Epidermal melanocyte (primary cell): Measurements from ENCODE around the gene CYP24A1.

Experiments
- DNase-seq: peaks from one replicate; pipeline ENCODE4 v3.0.0; 2011; ENCODE audit warnings: low spot score; ENCODE audit not compliant: insufficient read length

Gene CYP24A1

GRCh38 chr20:54115172-54115854, 58.5 kb downstream of the CYP24A1 start:
- DNase-seq: no peak

GRCh38 chr20:54114109-54114508, 59.7 kb downstream of the CYP24A1 start:
- DNase-seq: no peak

DNA sequence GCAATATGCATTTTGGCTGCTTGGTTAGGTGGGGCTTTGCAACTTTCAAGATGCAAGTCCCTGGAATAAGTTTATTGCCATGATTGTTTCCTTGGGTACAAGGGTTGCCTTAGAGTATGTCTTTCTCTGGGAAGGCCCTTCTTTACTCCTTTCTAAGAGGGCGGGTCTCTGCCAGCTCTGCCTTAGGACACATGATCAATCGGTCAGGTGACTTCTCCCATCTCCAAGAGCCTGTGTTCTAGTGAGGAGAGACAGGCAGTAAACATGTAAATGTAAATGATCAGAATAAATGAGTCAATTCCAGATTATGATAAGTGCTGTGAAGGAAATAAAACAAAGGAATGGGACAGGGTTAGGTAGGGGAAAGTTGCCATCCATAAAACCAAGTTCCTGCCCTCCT, 60.2 kb downstream of the CYP24A1 start:
- no peak for DNase-seq

DNA sequence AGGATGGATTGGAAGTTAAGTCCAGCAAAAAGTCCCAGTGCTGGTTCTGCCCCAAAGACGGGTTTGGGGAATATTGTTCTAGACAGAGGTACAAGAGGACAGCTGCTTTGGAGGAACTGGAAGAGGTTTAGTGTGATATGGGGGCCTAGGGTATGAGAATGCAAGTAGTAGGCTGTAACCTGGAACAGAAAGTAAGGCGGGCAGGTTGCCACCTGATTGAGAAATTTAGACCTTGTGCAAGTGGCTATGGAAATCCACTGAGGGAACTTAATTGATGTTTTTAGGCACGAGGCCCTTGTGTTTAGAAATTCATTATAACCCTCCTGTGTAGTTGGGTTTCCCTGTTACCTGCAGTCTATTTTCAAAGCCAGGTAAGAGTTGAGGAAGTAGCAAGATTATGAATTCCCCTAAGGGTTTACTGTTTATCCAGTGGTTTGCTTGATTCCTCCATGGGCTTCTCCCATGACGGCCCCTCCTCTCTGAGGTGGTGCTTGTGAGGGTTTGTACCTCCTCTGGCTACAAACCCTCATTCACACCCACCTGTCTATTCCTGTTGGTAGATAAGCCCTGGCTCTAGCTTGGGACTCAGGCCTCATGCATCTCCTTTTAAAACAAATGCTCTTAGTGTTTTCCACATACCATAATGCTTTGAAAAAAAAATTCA, 61.4 kb downstream of the CYP24A1 start:
- DNase-seq: no peak

- DNase-seq: no peak
Measured at GRCh38 chr20:54111460-54111859, 62.3 kb downstream of the CYP24A1 start.

DNA sequence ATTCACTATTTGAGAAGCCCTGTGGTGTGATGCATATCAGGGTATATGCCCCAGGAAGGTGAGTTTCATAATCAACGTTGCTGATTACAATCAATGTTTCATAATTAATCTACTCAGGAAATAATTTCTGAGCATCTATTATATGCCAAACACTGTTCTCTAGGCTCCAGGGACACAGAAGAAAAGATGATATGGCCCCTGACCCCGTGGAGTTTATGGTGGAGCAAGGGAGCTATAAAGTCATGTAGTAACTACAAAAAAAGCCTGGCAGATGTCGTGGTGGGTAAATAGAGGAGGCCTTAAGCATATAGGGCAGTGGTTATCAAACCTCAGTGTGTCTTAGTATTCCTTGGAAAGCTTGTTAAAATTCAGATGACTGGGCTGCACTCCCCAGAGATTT, 63.3 kb downstream of the CYP24A1 start:
- DNase-seq: no peak

- DNase-seq: no peak
Measured at GRCh38 chr20:54110041-54110440, 63.7 kb downstream of the CYP24A1 start.

DNA sequence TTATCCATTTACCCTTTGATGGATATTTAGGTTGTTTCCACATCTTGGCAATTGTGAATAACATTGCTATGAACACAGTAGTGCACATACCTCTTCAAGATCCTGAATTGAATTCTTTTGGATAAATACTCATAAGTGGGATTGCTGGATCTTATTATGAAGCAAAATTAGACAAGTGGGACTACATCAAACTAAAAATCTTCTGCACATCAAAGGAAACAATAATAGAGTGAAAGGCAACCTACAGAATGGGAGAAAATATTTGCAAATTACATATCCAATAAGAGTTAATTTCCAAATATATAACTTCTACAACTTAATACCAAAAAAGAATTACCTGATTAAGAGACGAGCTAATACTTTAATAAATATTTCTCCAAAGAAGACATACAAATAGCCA, 65.0 kb downstream of the CYP24A1 start:
- no peak for DNase-seq

- DNase-seq: no peak
Measured at GRCh38 chr20:54108326-54108642, 65.5 kb downstream of the CYP24A1 start.

- no peak for DNase-seq
Measured at GRCh38 chr20:54107600-54108325, 66.0 kb downstream of the CYP24A1 start.

DNA sequence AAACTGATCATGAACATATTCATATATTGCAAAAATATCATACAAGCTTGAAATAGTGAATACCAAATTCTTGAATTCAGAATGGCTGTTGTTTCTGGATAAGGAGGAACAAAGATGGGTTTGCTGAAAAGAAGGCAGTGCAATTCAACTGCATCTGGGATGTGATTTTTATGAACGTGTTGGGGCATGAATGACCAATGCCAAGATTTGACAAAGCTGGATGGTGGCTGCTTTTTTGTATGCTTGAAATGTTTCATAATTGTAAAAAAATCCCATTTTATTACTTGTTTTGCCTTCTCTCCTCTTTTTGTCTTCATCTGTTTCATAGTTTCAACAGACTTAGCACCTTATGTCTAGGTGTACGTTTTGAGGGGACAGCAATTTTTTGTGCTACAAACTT, 66.6 kb downstream of the CYP24A1 start:
- no peak for DNase-seq

DNA sequence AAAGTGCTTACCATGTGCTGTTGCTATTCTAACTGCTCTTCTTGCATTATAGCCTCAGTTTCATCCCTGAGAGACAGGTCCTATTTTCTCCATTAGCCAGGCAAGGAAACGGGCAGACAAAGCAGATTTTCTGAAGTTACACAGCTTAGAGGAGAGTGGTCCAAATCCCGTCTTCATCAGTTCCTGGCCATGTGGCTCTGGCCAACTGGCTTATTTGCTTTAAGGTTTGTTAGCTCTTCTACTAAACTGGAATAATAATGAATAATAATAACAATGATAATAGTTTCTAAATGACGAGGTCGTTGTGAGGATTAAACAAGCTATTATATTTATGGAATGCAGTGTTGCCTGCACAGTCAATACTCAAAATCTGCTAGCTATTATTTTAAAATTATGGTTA, 67.6 kb downstream of the CYP24A1 start:
- no peak for DNase-seq

- no peak for DNase-seq
Measured at GRCh38 chr20:54105653-54106052, 68.1 kb downstream of the CYP24A1 start.

GRCh38 chr20:54104781-54105180, 69.0 kb downstream of the CYP24A1 start:
- no peak for DNase-seq

DNA sequence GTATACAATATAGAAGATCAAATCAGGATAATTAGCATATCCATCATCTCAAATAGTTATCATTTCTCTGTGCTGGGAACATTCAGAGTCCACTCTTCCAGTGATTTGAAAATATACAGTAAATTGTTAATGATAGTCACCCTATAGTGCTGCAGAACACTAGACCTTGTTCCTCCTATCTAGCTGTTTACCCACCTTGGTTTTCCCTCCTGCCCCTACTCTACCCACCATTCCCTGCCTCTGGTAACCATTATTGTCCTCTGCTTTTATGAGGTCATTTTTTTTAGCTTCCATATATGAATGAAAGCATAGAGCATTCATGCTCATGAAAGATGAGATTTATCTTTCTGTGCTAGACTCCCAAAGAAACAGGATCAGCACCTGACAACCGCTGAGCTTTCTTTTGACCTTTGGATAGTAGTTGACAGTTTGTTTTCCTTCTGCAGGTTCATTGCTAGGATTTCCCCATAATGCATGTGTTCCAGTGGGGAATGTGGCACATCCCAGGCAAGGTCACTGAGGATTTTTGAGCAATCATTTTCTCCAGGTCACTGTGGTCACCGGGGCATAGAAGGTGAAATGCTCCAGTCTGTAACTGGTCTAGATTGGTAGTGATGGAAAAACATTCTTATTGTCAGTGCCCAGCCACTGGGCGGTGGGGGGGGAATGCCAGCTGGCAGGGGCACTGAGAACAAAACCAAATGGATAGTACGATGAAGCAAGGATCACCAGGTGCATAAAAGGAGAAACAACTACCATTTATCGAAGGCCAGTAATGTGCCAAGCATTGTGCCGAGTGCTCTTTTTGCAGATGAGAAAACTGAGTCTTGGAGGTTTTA, 69.8 kb downstream of the CYP24A1 start:
- no peak for DNase-seq
